WI38 (cell line): Measurements from ENCODE around the gene MRPL19.

ENCODE experiments used
- H3K4me3 ChIP-seq: 2 replicates; pipeline ENCODE4 v1.5.1; 2011; ENCODE audit warnings: low read depth, mild to moderate bottlenecking, control low read depth, low read length
- TF ChIP-seq, protein P1 (sequence below): IDR thresholded peaks from 2 replicates; pipeline ENCODE4 v1.5.1; 2012; ENCODE audit warnings: low read depth, mild to moderate bottlenecking, control low read depth, low read length

MRPL19 gene

GRCh38 chr2:75632091-75632701, 14.4 kb upstream of the MRPL19 start:
- no peak overlapping the region for H3K4me3 ChIP-seq
- TF ChIP-seq, protein P1, sequence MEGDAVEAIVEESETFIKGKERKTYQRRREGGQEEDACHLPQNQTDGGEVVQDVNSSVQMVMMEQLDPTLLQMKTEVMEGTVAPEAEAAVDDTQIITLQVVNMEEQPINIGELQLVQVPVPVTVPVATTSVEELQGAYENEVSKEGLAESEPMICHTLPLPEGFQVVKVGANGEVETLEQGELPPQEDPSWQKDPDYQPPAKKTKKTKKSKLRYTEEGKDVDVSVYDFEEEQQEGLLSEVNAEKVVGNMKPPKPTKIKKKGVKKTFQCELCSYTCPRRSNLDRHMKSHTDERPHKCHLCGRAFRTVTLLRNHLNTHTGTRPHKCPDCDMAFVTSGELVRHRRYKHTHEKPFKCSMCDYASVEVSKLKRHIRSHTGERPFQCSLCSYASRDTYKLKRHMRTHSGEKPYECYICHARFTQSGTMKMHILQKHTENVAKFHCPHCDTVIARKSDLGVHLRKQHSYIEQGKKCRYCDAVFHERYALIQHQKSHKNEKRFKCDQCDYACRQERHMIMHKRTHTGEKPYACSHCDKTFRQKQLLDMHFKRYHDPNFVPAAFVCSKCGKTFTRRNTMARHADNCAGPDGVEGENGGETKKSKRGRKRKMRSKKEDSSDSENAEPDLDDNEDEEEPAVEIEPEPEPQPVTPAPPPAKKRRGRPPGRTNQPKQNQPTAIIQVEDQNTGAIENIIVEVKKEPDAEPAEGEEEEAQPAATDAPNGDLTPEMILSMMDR = no peak

DNA sequence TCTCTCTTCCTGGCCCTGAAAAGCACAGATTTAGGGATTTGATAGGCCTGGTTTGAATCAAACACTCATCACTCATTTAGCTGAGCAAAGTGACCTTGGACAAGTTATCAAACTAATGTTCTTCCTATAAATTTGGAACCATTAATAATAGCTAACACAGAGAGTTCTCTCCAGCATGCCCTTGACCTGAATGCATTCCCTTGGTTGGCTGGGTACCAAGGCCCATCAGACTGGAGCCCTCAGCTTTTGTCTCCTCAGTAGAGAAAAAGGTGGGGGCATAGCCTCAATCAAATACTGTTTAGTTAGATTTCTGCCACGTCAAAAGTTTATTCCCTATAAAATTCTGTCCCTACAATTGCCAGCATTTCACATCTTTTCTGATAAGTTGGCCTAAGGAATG, 13.8 kb upstream of the MRPL19 start:
- no peak overlapping the region for H3K4me3 ChIP-seq
- TF ChIP-seq, protein P1 = no peak

DNA sequence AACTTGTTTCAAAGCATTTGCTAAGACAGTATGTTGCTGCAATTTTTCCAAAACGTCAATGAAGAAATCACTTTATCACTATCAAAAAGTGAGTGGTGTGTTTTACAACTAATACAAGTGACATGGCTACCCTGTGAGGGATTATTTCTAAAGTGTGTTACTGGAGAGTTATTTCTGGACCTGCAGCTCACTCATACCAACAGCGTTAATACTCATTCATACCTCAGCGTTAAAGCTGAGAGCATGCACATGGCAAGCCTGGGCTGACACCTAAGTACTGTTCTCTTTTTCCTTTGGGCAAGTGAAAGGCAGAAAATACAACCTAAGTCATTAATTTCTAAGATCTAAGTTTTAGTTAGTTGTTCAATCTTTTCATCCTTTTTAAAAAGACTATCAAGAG, 13.0 kb upstream of the MRPL19 start:
- TF ChIP-seq, protein P1 = no peak

DNA sequence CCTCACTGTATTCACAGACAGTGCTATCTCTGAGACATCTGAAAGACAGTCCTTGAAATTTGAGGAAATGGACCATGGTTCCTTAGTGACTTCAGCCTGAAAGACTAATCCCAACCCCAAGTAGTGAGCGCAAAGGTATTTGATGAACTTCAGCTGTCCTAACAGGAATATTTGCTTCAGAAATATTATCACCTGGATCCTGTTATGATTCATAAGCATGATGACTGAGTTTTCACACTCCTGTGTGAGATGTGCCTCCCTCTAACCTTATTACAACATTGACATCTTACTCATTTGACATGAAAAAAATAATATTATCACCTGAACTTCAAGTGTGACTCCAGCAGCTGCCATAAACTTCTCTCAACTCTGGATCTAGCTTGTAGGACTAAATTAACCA, 11.6 kb upstream of the MRPL19 start:
- no peak overlapping the region for H3K4me3 ChIP-seq
- TF ChIP-seq, protein P1 = no peak

More for the DNA sequence above, 13.0 kb upstream of the MRPL19 start:
- no peak overlapping the region for H3K4me3 ChIP-seq

- TF ChIP-seq, protein P1 = no peak
- no peak overlapping the region for H3K4me3 ChIP-seq
These were observed 9.0 kb upstream of the MRPL19 start for GRCh38 chr2:75637568-75637967.

GRCh38 chr2:75640621-75641121, 5.9 kb upstream of the MRPL19 start:
- H3K4me3 ChIP-seq = no peak overlapping the region
- TF ChIP-seq, protein P1 = peak; percentile 100

GRCh38 chr2:75641587-75641986, 5.0 kb upstream of the MRPL19 start:
- H3K4me3 ChIP-seq = no peak overlapping the region
- TF ChIP-seq, protein P1 = no peak
